Dermis microvascular lymphatic vessel endothelial cell (primary cell): ENCODE data around the gene SBF2. TPM values are rescaled to one million over a fixed set of nuclear protein-coding genes. Genes with fewer than 3 reads are reported as not detected.
A peak's percentile ranks its signal among the peaks of the same experiment; 100 is the strongest.

ENCODE experiments used
- DNase-seq, 2 donors: peaks; one replicate each; pipeline versions ENCODE4 v3.0.0 to v3.0.0-alpha.2; 2010; ENCODE audit warnings: low read depth in 2 of 2
- total RNA-seq: library from RNA; depleted of rRNA; stranded (reverse); fragments of >200 nt; gene quantifications from 2 replicates; pipeline ENCODE4 v1.2.1, GENCODE V29; 2014

SBF2 gene
- total RNA-seq, 1 donor from 2014 or later, result 31.7 TPM

DNA sequence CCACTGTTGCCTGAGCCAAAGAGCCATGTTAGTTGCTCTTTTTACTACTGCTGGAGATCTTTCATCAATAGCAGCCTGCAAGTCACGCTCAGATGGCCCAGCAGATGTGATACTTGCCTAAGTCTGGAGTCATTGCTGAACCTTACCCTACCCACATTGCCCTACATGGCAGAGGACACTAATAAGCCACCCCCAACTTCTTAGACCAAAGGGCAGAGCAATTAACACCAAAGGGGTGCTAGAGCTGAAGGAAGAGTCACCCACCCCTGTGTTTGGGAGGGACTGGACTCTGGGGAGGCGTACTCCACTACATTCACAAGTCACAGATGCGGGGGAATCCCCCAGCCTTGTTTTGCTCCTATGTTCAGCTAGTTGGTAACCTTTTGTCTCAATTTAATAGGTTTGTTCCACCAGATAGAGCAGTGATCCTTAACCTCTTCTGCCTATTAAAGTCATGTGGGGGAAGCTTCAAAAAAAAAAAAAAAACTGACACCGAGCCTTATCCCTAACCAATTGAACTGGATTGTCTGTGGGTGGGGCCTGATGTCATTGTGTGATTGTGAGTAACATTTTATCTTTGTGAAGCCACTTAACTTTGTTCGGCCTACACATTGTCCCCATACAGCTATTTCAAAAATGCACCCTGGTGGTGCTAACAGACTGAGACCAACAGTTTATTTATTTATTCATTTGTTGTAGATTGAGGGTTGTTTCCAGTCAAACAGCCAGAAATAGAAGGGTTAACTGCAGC is 23.9 kb upstream of the SBF2 start:
- DNase-seq, result peak; percentile 29 to 64

DNA sequence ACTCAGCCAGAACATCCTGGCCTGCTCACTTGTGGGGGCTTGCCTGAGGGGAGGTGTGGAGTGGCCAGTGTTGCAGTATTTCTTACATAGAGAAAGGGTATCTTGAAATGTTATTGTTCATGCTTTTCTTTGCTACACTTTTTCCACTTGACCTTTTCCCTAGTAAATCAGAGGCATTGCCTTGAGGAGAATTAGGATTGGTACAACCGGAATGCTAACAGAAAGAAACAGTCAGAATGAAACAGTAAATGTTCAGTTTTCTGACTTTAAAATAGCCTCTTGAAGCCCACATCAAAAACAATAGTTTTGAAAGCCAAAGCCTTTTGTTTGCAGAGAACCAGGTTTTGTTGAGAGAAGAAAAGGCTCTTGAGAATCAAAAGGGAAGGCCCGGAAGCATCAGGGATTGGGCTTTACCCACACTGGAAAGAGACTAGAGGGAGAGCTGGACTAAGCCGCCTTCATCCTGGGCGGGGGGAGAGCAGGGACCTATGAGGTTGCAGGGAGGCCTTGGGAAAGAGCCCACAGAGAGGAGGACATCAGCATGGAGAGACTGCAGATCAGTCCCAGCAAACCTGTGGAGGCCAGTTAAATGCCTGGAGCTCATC is 23.2 kb upstream of the SBF2 start:
- DNase-seq, result no peak

DNA sequence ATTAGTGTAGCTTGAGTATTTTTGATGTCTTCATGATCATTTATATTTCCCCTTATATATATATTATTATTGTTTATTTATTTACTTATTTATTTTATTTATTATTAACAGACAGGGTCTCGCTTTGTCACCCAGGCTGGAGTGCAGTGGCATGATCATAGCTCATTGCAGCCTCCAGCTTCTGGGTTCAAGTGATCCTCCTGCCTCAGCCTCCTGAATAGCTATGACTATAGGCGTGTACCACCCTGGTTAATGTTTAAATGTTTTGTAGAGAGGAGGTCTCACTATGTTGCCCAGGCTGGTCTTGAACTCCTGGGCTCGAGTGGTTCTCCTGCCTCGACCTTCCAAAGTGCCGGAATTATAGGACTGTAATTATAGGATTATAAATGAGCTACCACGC is 21.1 kb upstream of the SBF2 start:
- no peak for DNase-seq

DNA sequence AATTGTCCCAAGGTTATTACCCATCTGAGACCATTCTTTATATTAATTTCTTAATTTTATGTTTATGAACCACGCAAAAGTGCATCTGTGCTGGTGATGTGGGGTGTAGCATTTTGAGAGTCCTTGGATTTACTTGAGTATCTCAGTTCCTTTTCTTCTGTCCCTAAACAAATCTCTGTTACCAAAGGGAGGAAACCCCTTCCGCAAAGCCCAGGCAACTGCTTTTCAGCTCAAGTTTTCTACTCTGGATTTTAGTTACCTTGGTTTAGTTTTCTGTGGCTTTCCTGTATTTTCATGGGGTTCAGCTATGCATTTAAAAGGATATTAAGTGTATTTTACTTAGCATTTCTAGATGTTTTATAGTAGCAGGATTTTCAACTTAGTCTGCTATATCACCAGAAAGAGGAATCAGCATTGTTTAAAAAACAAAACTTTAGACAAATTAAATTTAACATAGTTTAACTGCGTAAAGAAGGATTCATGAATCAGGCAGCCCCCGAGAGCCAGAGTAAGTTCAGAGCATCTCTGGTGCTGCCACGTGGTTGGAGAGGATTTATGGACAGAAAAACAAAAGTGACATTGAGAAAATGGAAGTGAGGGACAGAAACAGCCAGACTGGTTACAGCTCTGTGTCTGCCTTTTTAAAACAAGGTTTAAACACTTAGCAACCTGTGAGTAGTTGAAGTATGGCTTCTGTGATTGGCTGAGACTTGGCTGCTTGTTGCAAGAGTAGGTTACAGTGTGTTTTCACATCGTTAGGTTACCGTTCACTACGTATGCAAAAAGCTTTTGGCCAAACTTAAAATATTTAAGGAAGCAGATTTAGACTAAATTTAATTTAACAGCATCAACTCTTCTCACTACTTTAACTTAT is 20.4 kb upstream of the SBF2 start:
- DNase-seq, result peak; percentile 56 to 71

DNA sequence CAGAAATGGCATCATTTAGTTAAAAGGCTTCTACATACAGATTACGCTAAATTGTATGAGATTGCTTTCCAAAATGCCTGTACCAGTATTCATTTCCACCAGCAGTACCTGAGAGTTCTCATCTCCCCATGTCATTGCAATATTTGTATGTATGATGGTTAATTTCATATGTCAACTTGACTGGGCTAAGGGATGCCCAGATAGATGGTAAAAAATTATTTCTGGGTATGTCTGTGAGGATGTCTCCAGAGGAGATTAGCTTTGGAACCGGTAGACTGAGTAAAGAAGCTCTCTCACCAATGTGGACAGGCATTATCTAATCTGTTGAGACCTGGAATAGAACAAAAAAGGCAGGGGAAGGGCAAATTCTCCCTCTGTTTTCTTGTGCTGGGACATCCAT is 17.8 kb upstream of the SBF2 start:
- DNase-seq, result no peak

DNA sequence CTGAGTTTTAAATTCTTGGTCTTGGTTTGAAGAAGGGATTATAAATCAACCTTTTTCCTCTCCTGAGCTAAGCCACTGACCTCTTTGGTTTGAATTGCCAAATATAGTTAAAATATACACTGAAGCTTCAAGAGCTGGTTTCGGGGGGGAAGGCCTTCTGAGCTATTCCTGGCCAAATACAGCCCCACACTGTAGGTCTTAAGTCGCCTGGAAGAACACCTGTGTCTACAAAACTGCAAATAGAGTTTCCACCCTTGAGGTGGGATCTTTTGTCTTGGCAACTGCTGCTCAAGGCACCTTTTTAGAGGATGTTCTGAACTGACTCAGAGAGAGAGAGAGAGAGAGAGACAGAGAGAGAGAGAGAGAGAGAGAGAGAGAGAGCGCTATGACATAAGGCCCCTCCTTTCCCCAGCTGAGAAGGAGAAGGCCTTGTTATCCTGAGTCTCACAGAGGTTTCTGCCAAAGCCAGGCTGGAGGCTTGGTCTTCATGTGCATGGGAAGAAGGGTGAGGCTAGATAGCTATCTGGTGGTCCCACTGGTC is 16.4 kb upstream of the SBF2 start:
- DNase-seq, result no peak

DNA sequence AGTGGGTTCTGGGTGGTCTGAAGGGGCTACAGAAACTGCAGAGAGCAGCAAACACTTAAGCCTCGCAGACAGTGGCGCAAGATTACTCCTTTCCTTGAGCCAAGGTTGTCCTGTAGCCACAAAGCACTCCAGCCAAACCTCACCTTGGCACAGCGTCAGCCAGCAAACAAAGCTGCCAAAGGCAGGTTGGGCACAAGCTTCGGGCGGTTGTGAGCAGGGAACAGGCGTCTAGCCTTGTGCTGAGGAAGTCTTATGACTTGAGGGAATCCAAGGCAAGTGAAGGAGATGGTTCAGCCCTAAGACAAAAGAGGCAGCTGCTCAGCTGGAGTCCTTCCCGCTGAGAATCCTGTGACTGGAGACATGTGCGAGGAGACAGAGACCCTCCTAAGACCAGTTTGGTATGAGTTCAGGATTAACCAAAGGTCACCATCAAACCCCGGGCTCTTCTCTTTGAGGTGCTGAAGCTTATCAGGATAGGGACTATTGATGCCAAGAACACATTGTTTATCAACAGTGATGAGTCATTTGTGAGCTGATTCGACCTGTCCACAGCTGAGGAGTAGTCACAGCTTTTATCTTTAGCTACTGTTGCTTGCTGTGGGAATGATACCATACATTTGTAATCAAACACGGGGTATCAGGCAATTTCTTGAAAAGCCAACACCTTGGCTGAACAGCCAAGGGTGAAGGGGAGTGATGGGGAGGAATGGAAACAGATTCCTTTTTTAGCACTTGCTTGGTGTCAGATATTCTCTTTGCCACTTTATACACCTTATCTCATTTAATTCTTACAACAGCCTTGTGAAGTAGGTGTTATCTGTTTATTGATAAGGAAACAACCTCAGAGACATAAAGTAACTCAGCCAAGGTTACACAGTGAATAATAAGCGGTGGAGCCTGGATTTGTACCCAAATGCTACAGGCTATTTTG is 15.4 kb upstream of the SBF2 start:
- DNase-seq, result peak; percentile 70 to 86

DNA sequence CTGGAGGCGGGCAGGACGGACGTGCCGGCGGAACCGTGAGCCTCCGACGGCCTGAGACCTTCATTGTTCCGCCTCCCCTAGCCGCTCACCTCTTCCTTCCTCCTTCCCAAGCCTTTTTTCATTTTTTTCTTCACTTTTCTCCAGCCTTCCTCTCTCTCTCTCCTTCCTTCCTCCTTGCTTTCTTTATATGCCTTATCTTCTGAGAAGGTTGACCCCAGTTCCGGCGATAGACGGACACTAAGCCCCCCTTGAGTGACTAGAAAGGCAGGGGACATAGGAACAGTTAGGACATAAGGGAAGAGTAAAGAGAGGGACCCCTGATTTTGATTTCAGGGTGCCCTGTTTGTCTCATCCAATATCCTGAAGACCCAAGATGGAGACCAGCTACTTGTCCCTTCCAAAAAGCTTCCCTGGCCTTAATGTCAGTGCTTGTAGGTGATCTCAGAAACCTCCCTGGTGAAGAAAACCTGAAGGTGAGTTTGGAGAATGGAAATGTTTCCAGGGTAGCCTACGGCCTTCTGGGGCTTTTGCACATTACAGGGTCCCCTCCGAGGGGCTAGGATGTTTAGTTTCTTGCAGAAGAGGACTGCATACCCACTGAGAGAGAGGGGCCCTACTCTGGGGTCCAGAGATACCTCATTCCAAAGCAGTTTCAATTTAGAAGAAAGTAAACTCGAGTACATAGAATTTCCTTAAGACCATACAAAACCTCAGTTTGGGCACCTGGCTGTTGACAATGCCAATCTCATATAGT is 14.4 kb upstream of the SBF2 start:
- no peak for DNase-seq

DNA sequence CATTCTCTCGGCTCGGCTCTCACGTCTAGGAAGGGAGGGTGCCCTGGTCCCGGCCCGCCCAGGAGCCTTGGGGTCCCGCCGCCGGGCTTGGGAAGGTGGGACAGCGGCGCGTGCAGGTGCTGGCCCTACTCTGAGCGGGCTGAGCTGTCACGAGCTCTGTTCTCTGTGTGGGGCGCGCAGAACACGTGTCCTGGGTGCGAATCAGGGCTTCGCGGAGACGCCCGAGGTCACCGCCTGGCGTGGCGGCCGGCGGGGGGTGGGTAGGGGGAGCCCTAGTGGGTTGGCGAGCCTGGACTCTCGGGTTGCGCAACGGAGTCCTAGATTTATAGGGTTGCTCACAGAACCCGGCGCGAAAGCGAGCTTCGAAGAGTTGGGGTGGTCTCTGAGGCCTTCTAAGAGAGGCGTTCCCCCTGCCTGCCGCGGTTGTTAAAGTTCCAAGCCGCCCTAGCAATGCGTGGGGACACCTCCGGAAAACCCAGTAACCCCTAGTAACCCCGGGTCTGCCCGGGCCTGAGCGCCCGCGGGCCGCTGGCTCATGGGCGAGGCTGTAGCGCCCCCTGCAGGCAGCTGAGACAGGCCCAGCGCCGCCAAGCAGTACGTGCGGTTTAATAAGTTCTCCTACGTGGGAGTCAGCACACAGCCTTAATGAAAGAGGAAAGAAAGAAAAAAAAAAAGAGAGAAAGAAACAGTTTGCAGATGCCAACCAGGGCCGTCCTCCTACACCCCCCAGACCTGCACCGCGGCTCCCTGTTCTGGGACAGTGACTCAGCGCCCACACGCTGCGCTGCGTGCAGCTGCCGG is 13.6 kb upstream of the SBF2 start:
- DNase-seq, result peak; percentile 76 to 94

DNA sequence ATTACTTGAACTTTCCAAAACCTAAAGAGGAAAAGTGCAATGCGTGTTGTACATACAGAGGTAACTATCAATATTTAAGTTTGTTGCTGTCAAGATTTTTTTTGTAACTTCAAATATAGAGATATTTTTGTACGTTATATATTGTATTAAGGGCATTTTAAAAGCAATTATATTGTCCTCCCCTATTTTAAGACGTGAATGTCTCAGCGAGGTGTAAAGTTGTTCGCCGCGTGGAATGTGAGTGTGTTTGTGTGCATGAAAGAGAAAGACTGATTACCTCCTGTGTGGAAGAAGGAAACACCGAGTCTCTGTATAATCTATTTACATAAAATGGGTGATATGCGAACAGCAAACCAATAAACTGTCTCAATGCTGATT is 13.0 kb upstream of the SBF2 start:
- DNase-seq, result no peak

DNA sequence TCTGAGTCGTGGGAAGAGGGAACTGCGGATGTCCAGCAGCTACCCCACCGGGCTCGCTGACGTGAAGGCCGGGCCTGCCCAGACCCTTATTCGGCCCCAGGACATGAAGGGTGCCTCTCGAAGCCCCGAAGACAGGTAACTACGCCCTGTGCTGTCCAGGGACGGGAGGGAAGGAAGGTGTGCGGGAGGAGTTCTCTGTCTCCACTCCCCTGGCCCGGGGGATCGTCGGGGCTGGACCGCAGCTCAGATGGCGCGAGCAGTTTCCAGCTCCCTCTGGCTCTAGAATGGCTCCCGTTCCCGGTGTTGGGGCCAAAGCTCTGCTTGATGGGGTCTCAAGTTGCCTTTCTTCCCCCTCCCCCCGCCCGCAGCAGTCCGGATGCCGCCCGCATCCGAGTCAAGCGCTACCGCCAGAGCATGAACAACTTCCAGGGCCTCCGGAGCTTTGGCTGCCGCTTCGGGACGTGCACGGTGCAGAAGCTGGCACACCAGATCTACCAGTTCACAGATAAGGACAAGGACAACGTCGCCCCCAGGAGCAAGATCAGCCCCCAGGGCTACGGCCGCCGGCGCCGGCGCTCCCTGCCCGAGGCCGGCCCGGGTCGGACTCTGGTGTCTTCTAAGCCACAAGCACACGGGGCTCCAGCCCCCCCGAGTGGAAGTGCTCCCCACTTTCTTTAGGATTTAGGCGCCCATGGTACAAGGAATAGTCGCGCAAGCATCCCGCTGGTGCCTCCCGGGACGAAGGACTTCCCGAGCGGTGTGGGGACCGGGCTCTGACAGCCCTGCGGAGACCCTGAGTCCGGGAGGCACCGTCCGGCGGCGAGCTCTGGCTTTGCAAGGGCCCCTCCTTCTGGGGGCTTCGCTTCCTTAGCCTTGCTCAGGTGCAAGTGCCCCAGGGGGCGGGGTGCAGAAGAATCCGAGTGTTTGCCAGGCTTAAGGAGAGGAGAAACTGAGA is 12.2 kb upstream of the SBF2 start:
- DNase-seq, result peak in 1 of 2 donors; percentile 29

DNA sequence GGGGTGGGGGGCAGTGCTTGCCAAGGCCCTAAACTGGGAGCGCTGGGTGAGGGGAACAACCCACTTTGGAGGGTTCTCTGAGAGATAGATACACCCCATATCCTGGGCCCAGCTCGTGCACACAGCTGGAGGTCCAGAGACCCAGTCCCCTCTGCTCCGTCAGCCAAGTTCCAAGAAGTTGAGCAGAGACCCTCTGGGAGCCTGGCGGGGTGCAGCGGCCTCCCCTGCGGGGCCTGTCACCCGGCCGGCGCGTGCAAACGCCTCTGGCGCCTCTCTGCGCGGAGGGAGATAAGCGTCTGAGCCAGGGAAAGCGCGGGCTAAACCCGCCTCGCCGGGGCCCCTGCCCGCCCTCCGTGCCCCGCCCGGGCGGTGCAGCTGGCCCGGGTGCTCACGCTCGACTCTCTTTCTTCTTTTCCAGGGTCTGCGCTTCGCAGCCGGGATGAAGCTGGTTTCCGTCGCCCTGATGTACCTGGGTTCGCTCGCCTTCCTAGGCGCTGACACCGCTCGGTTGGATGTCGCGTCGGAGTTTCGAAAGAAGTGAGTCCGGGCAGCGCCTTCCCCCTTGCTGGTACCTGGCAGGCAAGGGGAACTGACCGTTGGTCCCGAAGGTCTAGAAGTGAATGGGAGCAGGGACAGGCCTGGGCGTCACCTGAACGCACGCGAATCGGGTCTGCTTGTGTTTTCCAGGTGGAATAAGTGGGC is 11.4 kb upstream of the SBF2 start:
- peak in 1 of 2 donors; percentile 49 for DNase-seq

DNA sequence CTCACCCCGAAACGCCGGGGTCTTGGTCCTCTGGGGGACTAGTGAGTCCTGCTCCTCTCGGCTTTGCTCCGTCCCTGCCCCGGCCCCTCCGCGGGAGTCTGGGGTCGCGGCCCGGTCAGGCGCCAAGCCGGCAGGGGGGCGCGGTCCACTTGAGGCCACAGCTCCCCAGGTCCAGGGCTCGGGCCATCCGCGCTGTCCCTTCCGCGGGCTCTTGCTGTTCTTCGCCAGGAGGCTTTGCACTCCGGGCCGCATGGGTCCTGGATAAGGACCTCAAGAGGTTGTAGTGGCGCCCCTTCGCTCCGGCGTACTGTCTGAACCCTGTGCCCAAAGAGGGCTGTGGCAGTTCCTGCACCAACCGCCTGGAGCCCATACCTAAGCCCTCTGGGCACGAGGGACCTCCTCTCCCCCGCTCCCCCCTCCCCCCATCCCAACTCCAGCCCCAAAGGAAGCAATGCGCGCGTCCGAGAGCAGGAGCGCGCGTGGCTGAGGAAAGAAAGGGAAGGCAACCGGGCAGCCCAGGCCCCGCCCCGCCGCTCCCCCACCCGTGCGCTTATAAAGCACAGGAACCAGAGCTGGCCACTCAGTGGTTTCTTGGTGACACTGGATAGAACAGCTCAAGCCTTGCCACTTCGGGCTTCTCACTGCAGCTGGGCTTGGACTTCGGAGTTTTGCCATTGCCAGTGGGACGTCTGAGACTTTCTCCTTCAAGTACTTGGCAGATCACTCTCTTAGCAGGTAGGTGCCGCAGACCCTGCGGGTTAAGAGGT is 10.7 kb upstream of the SBF2 start, which contains the start of gene ADM:
TSS of gene ADM (plus strand) at position 579 of the 767 bp plus-strand sequence. CDS start 628 bp downstream, outside the sequence.
- peak; percentile 89 to 94 for DNase-seq

DNA sequence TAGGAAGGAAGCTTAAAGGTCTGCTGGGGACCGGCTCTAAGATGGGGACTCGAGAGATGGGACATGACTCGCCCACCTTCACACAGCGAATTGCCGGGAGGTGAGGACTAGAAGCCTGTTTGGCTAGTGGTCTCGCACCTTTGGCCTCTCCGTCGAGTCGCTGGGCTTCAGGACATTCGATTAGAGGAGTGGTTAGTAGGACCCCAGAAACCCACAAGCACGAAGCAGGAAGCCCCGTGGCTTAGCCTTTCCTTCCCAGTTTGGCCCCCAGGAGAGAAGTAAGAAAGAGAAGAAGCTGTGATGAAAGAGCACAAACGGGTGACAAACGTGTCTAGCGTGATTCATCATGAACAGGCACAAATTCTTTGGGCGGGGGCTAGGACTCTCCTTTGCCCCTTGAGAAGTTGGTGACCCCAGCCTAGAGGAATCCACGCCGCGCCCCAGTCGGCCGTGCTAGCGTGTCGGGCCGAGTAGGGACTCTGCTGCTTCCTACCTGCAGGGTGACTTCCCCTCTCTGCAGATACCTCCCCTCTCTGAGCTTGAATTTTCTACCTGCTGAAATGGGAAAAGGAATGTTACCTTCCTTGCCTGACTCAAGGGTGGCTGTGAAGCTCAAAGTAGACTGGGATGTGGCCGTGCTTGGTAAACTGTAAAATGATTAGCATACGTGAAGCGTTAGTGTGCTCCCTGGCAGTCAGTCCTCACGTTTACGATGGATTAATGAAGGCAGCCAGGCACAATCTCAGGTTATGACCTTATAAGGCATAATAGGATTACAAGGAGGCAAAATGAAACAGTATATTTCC is 9.7 kb upstream of the SBF2 start:
- peak in 1 of 2 donors; percentile 49 for DNase-seq

DNA sequence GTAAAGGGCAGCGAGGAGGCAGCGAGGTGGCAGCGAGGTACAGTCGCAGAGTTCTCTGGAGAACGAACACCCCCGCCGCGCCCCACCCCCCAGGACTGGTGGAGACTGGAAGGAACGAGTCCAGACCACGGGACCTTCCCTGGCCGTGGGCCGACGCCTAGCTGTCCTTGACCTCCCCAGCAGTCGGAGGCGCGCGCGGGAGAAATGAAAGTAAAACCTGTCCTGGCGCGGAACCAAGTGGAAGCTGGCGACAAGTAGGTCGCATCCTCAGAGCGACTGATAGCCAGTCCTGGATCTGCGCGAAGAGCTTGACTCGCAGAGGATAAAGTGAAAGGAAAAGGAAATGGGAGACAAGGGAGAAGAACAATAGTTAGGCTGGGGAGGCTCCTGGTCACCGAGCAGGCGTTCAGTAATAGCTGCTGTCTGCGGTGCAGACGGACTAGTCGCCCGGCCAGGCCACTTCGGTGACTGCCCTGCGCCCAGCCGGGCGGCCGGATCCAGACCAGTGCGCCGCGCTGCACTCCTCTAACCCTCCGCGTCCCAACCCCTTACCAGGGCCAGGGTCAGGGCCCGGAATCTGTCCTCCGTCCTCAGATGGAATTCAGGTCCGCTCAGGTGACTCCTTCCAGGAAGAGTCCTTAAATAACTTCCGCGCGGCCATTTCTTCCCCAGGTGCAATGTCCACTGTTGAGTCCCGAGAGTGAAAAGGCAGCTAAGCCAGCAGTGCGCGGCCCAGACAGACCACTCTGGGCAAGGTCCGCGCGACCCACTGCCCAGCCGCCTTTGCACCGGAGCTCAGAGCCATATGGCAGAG is 8.9 kb upstream of the SBF2 start:
- DNase-seq, result peak; percentile 65 to 70
